Smooth muscle cell (in vitro differentiated cells): ENCODE measurements around the gene TTI1. TPM values are rescaled to one million over a fixed set of nuclear protein-coding genes. Genes with fewer than 3 reads are reported as not detected.

Source experiments
- DNase-seq: peaks from one replicate; lab custom pipeline; 2025; ENCODE audit not compliant: unreplicated experiment; lab: John Stamatoyannopoulos, UW
- H2AFZ ChIP-seq: fragments of 200-600 bp; sonication (generic); 2 replicates; pipeline ENCODE4 v1.6.0; 2016; ENCODE audit warnings: antibody characterized with exemption, low read depth, mild to moderate bottlenecking
- H3F3A ChIP-seq: fragments of 200-600 bp; sonication (generic); 2 replicates; pipeline ENCODE4 v1.6.0; 2017; ENCODE audit warnings: antibody characterized with exemption, low read depth
- H3K27ac ChIP-seq: fragments of 200-600 bp; sonication (generic); 2 replicates; pipeline ENCODE4 v1.5.1; 2016; ENCODE audit warnings: low read depth, mild to moderate bottlenecking
- H3K27me3 ChIP-seq: fragments of 200-600 bp; sonication (generic); 2 replicates; pipeline ENCODE4 v1.6.1; 2016; ENCODE audit warnings: low read depth, mild to moderate bottlenecking
- H3K36me3 ChIP-seq: fragments of 200-600 bp; sonication (generic); 2 replicates; pipeline ENCODE4 v1.5.1; 2016; ENCODE audit warnings: low read depth
- H3K4me1 ChIP-seq: fragments of 200-600 bp; sonication (generic); 2 replicates; pipeline ENCODE4 v1.5.1; 2016; ENCODE audit warnings: low read depth
- H3K4me2 ChIP-seq: fragments of 200-600 bp; sonication (generic); 2 replicates; pipeline ENCODE4 v1.6.0; 2016; ENCODE audit warnings: mild to moderate bottlenecking
- H3K4me3 ChIP-seq: fragments of 200-600 bp; sonication (generic); 2 replicates; pipeline ENCODE4 v1.5.1; 2016; ENCODE audit warnings: mild to moderate bottlenecking
- H3K79me2 ChIP-seq: fragments of 200-600 bp; sonication (generic); 2 replicates; pipeline ENCODE4 v1.6.0; 2016; ENCODE audit warnings: low read depth, mild to moderate bottlenecking
- H3K9ac ChIP-seq: fragments of 200-600 bp; sonication (generic); 2 replicates; pipeline ENCODE4 v1.6.0; 2016; ENCODE audit warnings: low read depth
- H3K9me3 ChIP-seq: fragments of 200-600 bp; sonication (generic); replicated peaks from 2 replicates; pipeline ENCODE4 v1.5.1; 2016; ENCODE audit warnings: low read depth
- H4K20me1 ChIP-seq: fragments of 200-600 bp; sonication (generic); 2 replicates; pipeline ENCODE4 v1.6.0; 2016; ENCODE audit warnings: low read depth
- CTCF ChIP-seq: fragments of 200-600 bp; sonication (generic); IDR thresholded peaks from 2 replicates; pipeline ENCODE4 v1.5.1; 2017; ENCODE audit warnings: borderline replicate concordance, mild to moderate bottlenecking, antibody characterized with exemption; ENCODE audit not compliant: insufficient read depth, poor library complexity, severe bottlenecking
- WGBS: methylation state at CpG from one replicate; pipeline ENCODE4 v1.1.7; 2016; ENCODE audit warnings: low lambda C conversion rate; 5-methylcytosine and 5-hydroxymethylcytosine counted together
- polyA plus RNA-seq: library from polyadenylated mRNA; unstranded; fragments of >200 nt; fragmentation: Nextera tagmentation; extraction: Ambion mirVana; gene quantifications from 2 replicates; pipeline ENCODE4 v1.2.1, GENCODE V29; 2016
- total RNA-seq: library from RNA; depleted of rRNA; stranded (reverse); fragments of >200 nt; gene quantifications from 2 replicates; pipeline ENCODE4 v1.2.3, GENCODE V29; 2014

TTI1 gene
- total and polyA plus RNA-seq, 2 experiments from 2014 or later, result 17.0 to 20.0 TPM

GRCh38 chr20:37987602-37988290 is 45.5 kb downstream of the TTI1 start:
- Histone ChIP-seq H2AFZ (no peak overlapping the region), H3K4me3 (no peak overlapping the region), H3K36me3 (no peaks in the 10 kb centered on the region), H3K27ac (peak overlapping the region; percentile 91), H3K9me3 (no peaks in the 10 kb centered on the region), H3K79me2 (no peaks in the 10 kb centered on the region), H3K4me1 (peaks cover 15% of the 10 kb centered on the region), H3K9ac (peak overlapping the region; percentile 53), H3K27me3 (no peaks in the 10 kb centered on the region), H3F3A (peaks cover 13% of the 10 kb centered on the region), H4K20me1 (no peaks in the 10 kb centered on the region), H3K4me2 (peak overlapping the region; percentile 47)
- DNase-seq, result no peak
- TF ChIP-seq CTCF, result no peak
- WGBS, result 45% methylated on average over 12 of the region's 12 CpGs

DNA sequence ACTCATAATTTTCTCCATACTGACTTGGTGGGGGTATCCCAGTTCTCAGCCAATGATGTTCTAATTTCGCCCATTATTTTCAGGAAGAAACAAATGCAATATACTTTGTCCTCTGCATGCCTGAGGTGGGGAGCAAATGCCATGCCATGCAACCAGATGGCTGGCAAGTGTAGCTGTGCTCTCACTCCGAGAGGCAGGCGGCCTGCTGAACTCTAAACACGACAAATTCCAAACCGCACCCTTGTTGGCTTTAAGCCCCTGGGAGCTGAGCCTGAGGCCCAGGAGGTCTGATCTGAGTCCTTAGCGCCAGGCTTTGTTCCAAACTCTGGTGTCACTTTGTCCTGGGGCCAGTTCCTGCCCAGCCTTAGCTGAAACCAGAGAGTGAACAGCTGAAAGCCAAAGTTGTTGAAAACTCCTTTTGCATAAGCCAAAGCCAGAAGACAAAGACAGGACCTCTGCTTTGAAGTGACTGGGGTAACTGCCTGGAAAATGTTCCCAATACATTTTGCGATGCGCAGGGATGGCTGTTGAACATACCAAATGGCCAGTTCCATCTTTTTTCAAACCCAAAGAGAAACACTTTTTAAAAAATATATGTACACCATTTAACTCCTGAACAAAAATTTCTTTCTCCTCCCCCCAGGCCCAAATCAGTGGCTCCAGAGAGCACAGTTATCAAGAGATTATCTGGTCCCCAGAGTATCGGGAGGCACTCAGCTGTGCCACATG is 46.2 kb downstream of the TTI1 start:
- no peak overlapping the region for H3K4me3 ChIP-seq
- no peaks in the 10 kb centered on the region for H3K79me2 ChIP-seq
- H3K4me2 ChIP-seq, result peak overlapping the region; percentile 47
- H3K36me3 ChIP-seq, result no peaks in the 10 kb centered on the region
- no peaks in the 10 kb centered on the region for H3K27me3 ChIP-seq
- H3K4me1 ChIP-seq, result peaks cover 15% of the 10 kb centered on the region
- peaks cover 13% of the 10 kb centered on the region for H3F3A ChIP-seq
- 49% methylated on average over 9 of the region's 9 CpGs for WGBS
- no peak for TF ChIP-seq CTCF
- no peak for DNase-seq
- no peaks in the 10 kb centered on the region for H3K9me3 ChIP-seq
- peak overlapping the region; percentile 51 for H3K27ac ChIP-seq
- peak overlapping the region; percentile 32 for H3K9ac ChIP-seq
- no peak overlapping the region for H2AFZ ChIP-seq
- no peaks in the 10 kb centered on the region for H4K20me1 ChIP-seq

- no peaks in the 10 kb centered on the region for H3K9me3 ChIP-seq
- H3K27me3 ChIP-seq, result no peaks in the 10 kb centered on the region
- no peaks in the 10 kb centered on the region for H3K79me2 ChIP-seq
- peaks cover 13% of the 10 kb centered on the region for H3F3A ChIP-seq
- H3K9ac ChIP-seq, result no peak overlapping the region
- no peak for DNase-seq
- no peak overlapping the region for H3K4me3 ChIP-seq
- WGBS, result 95% methylated on average over 9 of the region's 9 CpGs
- H3K4me2 ChIP-seq, result no peak overlapping the region
- H3K4me1 ChIP-seq, result peaks cover 15% of the 10 kb centered on the region
- TF ChIP-seq CTCF, result no peak
- H4K20me1 ChIP-seq, result no peaks in the 10 kb centered on the region
- no peak overlapping the region for H3K27ac ChIP-seq
- no peak overlapping the region for H2AFZ ChIP-seq
- no peaks in the 10 kb centered on the region for H3K36me3 ChIP-seq
These were observed 47.0 kb downstream of the TTI1 start for GRCh38 chr20:37986044-37986858.
